T-cell (primary cell): Measurements from ENCODE around the gene PRSS22. TPM values are rescaled to one million over a fixed set of nuclear protein-coding genes. Genes with fewer than 3 reads are reported as not detected.

Experiments used
- ATAC-seq, 4 experiments: fragments of 200-7000 bp in 3 of 4; fragments of 150-1000 bp in 1 of 4; cut with Tn5 transposase; replicated peaks in 1 of 4; 1 replicate in 3 of 4; 2 replicates in 1 of 4; pipeline ENCODE4 v1.10.0; 2021; ENCODE audit warnings: moderate library complexity in 3 of 4, mild to moderate bottlenecking in 2 of 4, moderate number of reproducible peaks in 1 of 4
- CTCF ChIA-PET, 2 donors: fragments of 300-600 bp; sonication (Branson Sonifier 250); formaldehyde crosslinking; loops; one replicate each; lab custom pipeline; 2022; ENCODE audit warnings: antibody characterized with exemption in 2 of 2; lab: Charles Lee
- POLR2A ChIA-PET, 2 donors: fragments of 300-600 bp; sonication (Branson Sonifier 250); formaldehyde crosslinking; loops; one replicate each; lab custom pipeline; 2022; ENCODE audit warnings: antibody characterized with exemption in 2 of 2; lab: Charles Lee
- DNase-seq, 35 experiments: peaks; one replicate each; pipeline versions ENCODE4 v3.0.0 to v3.0.0-alpha.2; 2013 to 2023
- H3K27ac ChIP-seq: one replicate; pipeline ENCODE4 v1.5.1; 2013; ENCODE audit warnings: low read length
- H3K27me3 ChIP-seq, 2 experiments: replicated peaks in 1 of 2; 1 replicate in 1 of 2; 2 replicates in 1 of 2; pipeline versions ENCODE4 v1.6.1 to v1.7.0; 2013; ENCODE audit warnings: low read length in 1 of 2, mixed read lengths in 1 of 2; ENCODE audit not compliant: control insufficient read depth in 2 of 2, insufficient read depth in 2 of 2; ENCODE audit errors: extremely low read depth in 1 of 2
- H3K36me3 ChIP-seq, 2 donors: 1 replicate in 1 of 2; 2 replicates in 1 of 2; pipeline versions ENCODE4 v1.6.1 to v1.7.0; 2013; ENCODE audit warnings: low read length in 1 of 2; ENCODE audit not compliant: control insufficient read depth in 2 of 2, insufficient read depth in 1 of 2; ENCODE audit errors: extremely low read depth in 1 of 2
- H3K4me1 ChIP-seq, 2 experiments: 1 replicate in 1 of 2; 2 replicates in 1 of 2; pipeline versions ENCODE4 v1.6.1 to v1.7.0; 2013; ENCODE audit warnings: low read length in 2 of 2, mixed read lengths in 1 of 2; ENCODE audit not compliant: insufficient read depth in 2 of 2, control insufficient read depth in 1 of 2; ENCODE audit errors: extremely low read depth in 1 of 2
- H3K4me3 ChIP-seq, 2 donors: 1 replicate in 1 of 2; 2 replicates in 1 of 2; pipeline versions ENCODE4 v1.5.1 to v1.7.0; 2013; ENCODE audit warnings: mild to moderate bottlenecking in 2 of 2, low read length in 1 of 2, moderate library complexity in 1 of 2; ENCODE audit not compliant: control insufficient read depth in 1 of 2; ENCODE audit errors: extremely low read depth in 1 of 2
- H3K9me3 ChIP-seq: 2 replicates; pipeline ENCODE4 v1.7.0; 2013
- H3K27ac Mint-ChIP-seq, 2 donors: one replicate each; pipeline ENCODE4 v1.8.0; 2020 to 2021; ENCODE audit warnings: mild to moderate bottlenecking in 2 of 2, mixed read lengths in 2 of 2
- H3K27me3 Mint-ChIP-seq, 2 donors: one replicate each; pipeline ENCODE4 v1.8.0; 2021 to 2022; ENCODE audit warnings: mixed read lengths in 2 of 2
- H3K36me3 Mint-ChIP-seq: one replicate; pipeline ENCODE4 v1.8.0; 2021; ENCODE audit warnings: mixed read lengths
- H3K4me1 Mint-ChIP-seq, 3 donors: one replicate each; pipeline ENCODE4 v1.8.0; 2020 to 2022; ENCODE audit warnings: mixed read lengths in 3 of 3, mild to moderate bottlenecking in 1 of 3
- H3K4me3 Mint-ChIP-seq, 3 donors: one replicate each; pipeline ENCODE4 v1.8.0; 2020 to 2022; ENCODE audit warnings: mild to moderate bottlenecking in 3 of 3, mixed read lengths in 3 of 3, moderate library complexity in 3 of 3
- H3K9me3 Mint-ChIP-seq, 3 donors: one replicate each; pipeline ENCODE4 v1.8.0; 2020 to 2022; ENCODE audit warnings: mixed read lengths in 3 of 3
- WGBS: methylation state at CpG from one replicate; pipeline ENCODE4 v1.1.5; 2013; ENCODE audit warnings: missing lambda C conversion rate; ENCODE audit not compliant: insufficient coverage; 5-methylcytosine and 5-hydroxymethylcytosine counted together
- total RNA-seq, 35 experiments: library from RNA in 6 of 35; stranded (reverse) in 6 of 35; fragments of 120-200 nt in 1 of 35; gene quantifications; one replicate each; pipeline versions ENCODE4 v1.2.1 to v1.2.4 and lab custom pipeline; 2013 to 2026

PRSS22 gene
- total RNA-seq, 5 donors from 2014 or later (not counting 1 experiment from before 2014, with no cell fraction given) = 0.56 to 2.6 (median 1.4) TPM; not detected in 1

GRCh38 chr16:2855536-2855935 is 2.4 kb downstream of the PRSS22 start:
- WGBS = 83% methylated on average over 5 of the region's 6 CpGs
- ChIA-PET POLR2A (no interaction called here), CTCF (no interaction called here)
- Mint-ChIP-seq H3K4me1 (peaks cover 7 to 11% (median 10%) of the 10 kb centered on the region in 3 donors), H3K36me3 (peaks cover 8% of the 10 kb centered on the region), H3K27me3 (peaks cover 7 to 11% of the 10 kb centered on the region in 2 donors), H3K9me3 (peaks cover 8 to 10% (median 9%) of the 10 kb centered on the region in 3 donors), H3K27ac (peak overlapping the region in 1 of 2 donors; percentile 23), H3K4me3 (no peak overlapping the region)
- peaks cover 0 to 53% of the 10 kb centered on the region in 2 experiments for H3K27me3 ChIP-seq
- H3K4me3 ChIP-seq = no peak overlapping the region
- DNase-seq (no peak), ATAC-seq (no peak)
- H3K27ac ChIP-seq = no peak overlapping the region
- H3K4me1 ChIP-seq = peaks cover 0 to 22% of the 10 kb centered on the region in 2 experiments
- no peaks in the 10 kb centered on the region for H3K9me3 ChIP-seq
- H3K36me3 ChIP-seq = no peaks in the 10 kb centered on the region

GRCh38 chr16:2854700-2855309 is 3.2 kb downstream of the PRSS22 start:
- peaks cover 4 to 6% of the 10 kb centered on the region in 2 donors for H3K27me3 Mint-ChIP-seq
- DNase-seq (no peak), ATAC-seq (no peak)
- H3K27me3 ChIP-seq = peaks cover 0 to 50% of the 10 kb centered on the region in 2 experiments
- no peak overlapping the region for H3K27ac ChIP-seq
- WGBS = no CpG with 5 or more reads among the region's 5 CpGs
- H3K4me1 Mint-ChIP-seq = peaks cover 7 to 11% (median 10%) of the 10 kb centered on the region in 3 donors
- H3K36me3 Mint-ChIP-seq = peaks cover 8% of the 10 kb centered on the region
- ChIA-PET CTCF (no interaction called here), POLR2A (no interaction called here)
- peaks cover 0 to 22% of the 10 kb centered on the region in 2 experiments for H3K4me1 ChIP-seq
- H3K9me3 Mint-ChIP-seq = peaks cover 8 to 10% (median 9%) of the 10 kb centered on the region in 3 donors
- H3K4me3 ChIP-seq = no peak overlapping the region
- no peaks in the 10 kb centered on the region for H3K36me3 ChIP-seq
- H3K4me3 Mint-ChIP-seq = no peak overlapping the region
- no peak overlapping the region for H3K27ac Mint-ChIP-seq
- no peaks in the 10 kb centered on the region for H3K9me3 ChIP-seq

DNA sequence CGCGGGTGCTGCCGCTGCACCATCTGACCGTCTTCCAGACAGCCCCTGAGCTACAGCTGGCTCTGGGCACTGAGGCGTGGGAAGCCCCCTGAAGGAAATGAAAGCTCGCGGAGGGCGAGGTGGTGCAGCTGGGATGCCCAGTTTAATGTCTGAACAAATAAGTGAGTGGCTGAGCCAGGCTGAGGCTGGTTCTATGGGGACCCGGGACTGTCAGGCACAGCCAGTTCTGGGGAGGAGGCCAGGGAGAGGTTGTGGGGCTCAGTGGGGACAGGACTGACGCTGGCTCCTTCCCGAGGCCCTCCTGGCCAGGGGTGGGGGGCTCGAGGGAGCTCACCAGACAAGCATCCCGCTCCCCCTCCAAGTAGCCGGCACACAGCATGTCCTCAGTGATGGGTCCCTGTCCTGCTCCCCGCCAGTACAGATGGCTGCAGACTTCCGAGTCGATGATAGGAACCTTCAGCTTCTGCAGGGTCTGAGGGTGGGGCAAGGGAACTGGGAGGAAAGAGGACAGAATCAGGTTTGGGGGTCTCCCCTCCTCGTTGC is 4.4 kb downstream of the PRSS22 start:
- Histone ChIP-seq H3K27ac (no peak overlapping the region), H3K4me1 (peaks cover 0 to 18% of the 10 kb centered on the region in 2 experiments), H3K4me3 (no peak overlapping the region), H3K27me3 (peaks cover 0 to 51% of the 10 kb centered on the region in 2 experiments), H3K36me3 (no peaks in the 10 kb centered on the region), H3K9me3 (no peaks in the 10 kb centered on the region)
- WGBS = 84% methylated on average over 15 of the region's 18 CpGs
- POLR2A ChIA-PET = no interaction called here
- no peak for ATAC-seq
- Mint-ChIP-seq H3K4me1 (peaks cover 7 to 10% (median 7%) of the 10 kb centered on the region in 3 donors), H3K27me3 (peaks cover 6 to 11% of the 10 kb centered on the region in 2 donors), H3K27ac (no peak overlapping the region), H3K9me3 (peaks cover 8 to 10% (median 9%) of the 10 kb centered on the region in 3 donors), H3K4me3 (no peak overlapping the region), H3K36me3 (peaks cover 8% of the 10 kb centered on the region)
- DNase-seq = no peak
- CTCF ChIA-PET = no interaction called here

GRCh38 chr16:2852731-2853507 is 5.1 kb downstream of the PRSS22 start:
- ATAC-seq (no peak), DNase-seq (peak in 1 of 35 experiments; percentile 36)
- peaks cover 3 to 7% (median 6%) of the 10 kb centered on the region in 3 donors for H3K4me1 Mint-ChIP-seq
- H3K36me3 Mint-ChIP-seq = peaks cover 8% of the 10 kb centered on the region
- H3K4me3 Mint-ChIP-seq = no peak overlapping the region
- 50% methylated on average over 54 of the region's 56 CpGs for WGBS
- CTCF ChIA-PET = no interaction called here
- H3K27ac ChIP-seq = no peak overlapping the region
- no peaks in the 10 kb centered on the region for H3K36me3 ChIP-seq
- no peak overlapping the region for H3K4me3 ChIP-seq
- peaks cover 0 to 44% of the 10 kb centered on the region in 2 experiments for H3K27me3 ChIP-seq
- H3K27me3 Mint-ChIP-seq = peaks cover 6 to 11% of the 10 kb centered on the region in 2 donors
- H3K27ac Mint-ChIP-seq = no peak overlapping the region
- H3K4me1 ChIP-seq = peaks cover 0 to 11% of the 10 kb centered on the region in 2 experiments
- H3K9me3 ChIP-seq = no peaks in the 10 kb centered on the region
- POLR2A ChIA-PET = no interaction called here
- H3K9me3 Mint-ChIP-seq = peaks cover 8 to 10% (median 9%) of the 10 kb centered on the region in 3 donors

GRCh38 chr16:2852003-2852730 is 5.8 kb downstream of the PRSS22 start:
- CTCF ChIA-PET = no interaction called here
- Mint-ChIP-seq H3K9me3 (peaks cover 8 to 10% (median 9%) of the 10 kb centered on the region in 3 donors), H3K4me3 (no peak overlapping the region), H3K36me3 (peaks cover 8% of the 10 kb centered on the region), H3K27ac (no peak overlapping the region), H3K27me3 (peaks cover 4 to 7% of the 10 kb centered on the region in 2 donors), H3K4me1 (peaks cover 0 to 3% (median 0%) of the 10 kb centered on the region in 3 donors)
- peaks cover 0 to 38% of the 10 kb centered on the region in 2 experiments for H3K27me3 ChIP-seq
- DNase-seq (no peak), ATAC-seq (no peak)
- H3K4me3 ChIP-seq = no peak overlapping the region
- no peaks in the 10 kb centered on the region for H3K9me3 ChIP-seq
- POLR2A ChIA-PET = interaction anchor here in 1 of 2 donors (0.6 kb wide), 1 partner anchor 100 kb away, joined by 8 read pairs; the partner anchor contains the start of gene SRRM2
- H3K4me1 ChIP-seq = peaks cover 0 to 4% of the 10 kb centered on the region in 2 experiments
- H3K27ac ChIP-seq = no peak overlapping the region
- no peaks in the 10 kb centered on the region for H3K36me3 ChIP-seq
- 92% methylated on average over 2 of the region's 16 CpGs for WGBS
